ENCODE results near the gene ATN1.

ATN1 gene

GRCh38 chr12:6925540-6926279 lies 2.0 kb upstream of the ATN1 start:
- in situ Hi-C loops (cut with HindIII; ENCODE audit: low sequenced_read_pairs), result loop anchor here (5.0 kb wide), 1 partner anchor 38 kb away; no protein-coding TSS in a partner anchor

GRCh38 chr12:6928022-6928702 lies 403 bp downstream of the ATN1 start:
- in situ Hi-C loops (cut with HindIII; ENCODE audit: low sequenced_read_pairs), result loop anchor here (5.0 kb wide), 1 partner anchor 41 kb away; no protein-coding TSS in a partner anchor

GRCh38 chr12:6928703-6929407 lies 1.1 kb downstream of the ATN1 start:
- in situ Hi-C loops (cut with HindIII; ENCODE audit: low sequenced_read_pairs), result loop anchor here (5.0 kb wide), 1 partner anchor 42 kb away; no protein-coding TSS in a partner anchor

GRCh38 chr12:6929466-6930452 lies 2.0 kb downstream of the ATN1 start:
- in situ Hi-C loops (cut with HindIII; ENCODE audit: low sequenced_read_pairs), result loop anchor here (5.0 kb wide), 1 partner anchor 42 kb away; no protein-coding TSS in a partner anchor

- in situ Hi-C loops (cut with HindIII; ENCODE audit: low sequenced_read_pairs), result no loop called here
Measured at GRCh38 chr12:6932766-6933165, 5.0 kb downstream of the ATN1 start.

- in situ Hi-C loops (cut with HindIII; ENCODE audit: low sequenced_read_pairs), result no loop called here
Measured at GRCh38 chr12:6934110-6934509, 6.4 kb downstream of the ATN1 start.

- in situ Hi-C loops (cut with HindIII; ENCODE audit: low sequenced_read_pairs), result no loop called here
Measured at GRCh38 chr12:6935371-6936193, 7.8 kb downstream of the ATN1 start.

GRCh38 chr12:6936194-6936635 lies 8.5 kb downstream of the ATN1 start:
- in situ Hi-C loops (cut with HindIII; ENCODE audit: low sequenced_read_pairs), result no loop called here

GRCh38 chr12:6936636-6937480 lies 9.1 kb downstream of the ATN1 start:
- in situ Hi-C loops (cut with HindIII; ENCODE audit: low sequenced_read_pairs), result no loop called here

- in situ Hi-C loops (cut with HindIII; ENCODE audit: low sequenced_read_pairs), result no loop called here
Measured at GRCh38 chr12:6937481-6938352, 10.0 kb downstream of the ATN1 start.

- in situ Hi-C loops (cut with HindIII; ENCODE audit: low sequenced_read_pairs), result no loop called here
Measured at GRCh38 chr12:6938353-6939190, 10.8 kb downstream of the ATN1 start.

GRCh38 chr12:6939191-6939540 lies 11.4 kb downstream of the ATN1 start:
- in situ Hi-C loops (cut with HindIII; ENCODE audit: low sequenced_read_pairs), result no loop called here

GRCh38 chr12:6941267-6941666 lies 13.5 kb downstream of the ATN1 start:
- in situ Hi-C loops (cut with HindIII; ENCODE audit: low sequenced_read_pairs), result no loop called here

GRCh38 chr12:6941782-6942181 lies 14.0 kb downstream of the ATN1 start:
- in situ Hi-C loops (cut with HindIII; ENCODE audit: low sequenced_read_pairs), result no loop called here

GRCh38 chr12:6942331-6942665 lies 14.5 kb downstream of the ATN1 start:
- in situ Hi-C loops (cut with HindIII; ENCODE audit: low sequenced_read_pairs), result no loop called here

- in situ Hi-C loops (cut with HindIII; ENCODE audit: low sequenced_read_pairs), result no loop called here
Measured at GRCh38 chr12:6943389-6943721, 15.6 kb downstream of the ATN1 start.

- in situ Hi-C loops (cut with HindIII; ENCODE audit: low sequenced_read_pairs), result no loop called here
Measured at GRCh38 chr12:6943722-6944380, 16.1 kb downstream of the ATN1 start, which contains the start of the genes C12orf57 and RNU7-1. C12orf57 (plus strand) TSS chr12:6944022; CDS start chr12:6944122, 100 bp downstream. RNU7-1 (plus strand) TSS chr12:6943816.
